LNCaP clone FGC (cell line): ENCODE measurements around the gene EHBP1.
"Not testable (repeated sequence)": the region's sequence is repeated elsewhere in the genome, so short reads cannot be mapped to it uniquely, and the experiment has no call there.

Experiments
- DNase-seq: peaks from one replicate; pipeline ENCODE4 v3.0.0-alpha.2; 2011; ENCODE audit warnings: low read depth
- H3K4me3 ChIP-seq: 2 replicates; pipeline ENCODE4 v1.5.1; 2011; ENCODE audit warnings: mild to moderate bottlenecking, low read depth, low read length, control low read depth
- CTCF ChIP-seq: IDR thresholded peaks from 2 replicates; pipeline ENCODE4 v1.5.1; 2012; ENCODE audit warnings: mild to moderate bottlenecking; ENCODE audit not compliant: control insufficient read depth, insufficient read depth; ENCODE audit errors: extremely low read depth

EHBP1 gene

DNA sequence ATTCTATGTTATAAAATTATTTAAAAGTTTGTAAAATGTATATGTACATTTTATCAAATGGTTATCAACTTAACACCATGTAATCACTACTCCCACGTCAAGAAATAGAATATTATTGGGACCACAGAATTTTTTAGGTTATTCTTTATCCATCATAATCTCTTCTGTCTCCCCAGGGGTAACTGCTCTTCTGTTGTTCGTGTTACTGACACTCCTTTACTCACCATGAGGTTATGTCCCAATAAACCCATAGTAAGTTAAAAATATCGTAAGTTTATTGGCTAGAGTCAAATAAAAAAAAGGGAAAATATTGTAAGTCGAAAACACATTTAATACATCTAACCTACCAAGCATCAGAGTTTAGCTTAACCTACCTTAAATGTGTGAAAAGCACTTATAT is 359.1 kb downstream of the EHBP1 start:
- H3K4me3 ChIP-seq: no peak overlapping the region
- no peak for DNase-seq
- TF ChIP-seq CTCF: no peak

- no peak overlapping the region for H3K4me3 ChIP-seq
- no peak for TF ChIP-seq CTCF
Measured at GRCh38 chr2:63066265-63066664, 360.8 kb downstream of the EHBP1 start.

DNA sequence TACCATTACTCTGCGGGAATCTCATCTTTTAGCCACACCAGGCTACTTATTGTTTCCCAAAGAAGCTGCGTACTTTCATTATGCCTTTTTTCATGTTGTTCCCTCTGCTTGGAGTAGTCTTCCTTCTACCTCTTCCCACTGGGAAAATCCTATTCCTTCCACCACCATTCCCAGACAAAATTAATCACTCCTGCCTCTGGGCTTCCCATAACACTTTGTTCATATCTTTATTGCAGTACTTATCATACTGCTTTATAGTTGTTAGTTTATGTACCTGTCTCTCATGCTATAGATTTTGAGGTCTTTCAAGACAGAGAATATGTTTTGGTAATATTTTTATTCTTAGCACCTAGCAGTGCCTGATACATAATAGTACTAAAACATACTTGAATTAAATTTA is 361.3 kb downstream of the EHBP1 start:
- TF ChIP-seq CTCF: no peak
- H3K4me3 ChIP-seq: no peak overlapping the region
- no peak for DNase-seq

More at GRCh38 chr2:63066265-63066664, 360.8 kb downstream of the EHBP1 start:
- no peak for DNase-seq

- no peak for DNase-seq
Measured at GRCh38 chr2:63071664-63072063, 366.2 kb downstream of the EHBP1 start.

DNA sequence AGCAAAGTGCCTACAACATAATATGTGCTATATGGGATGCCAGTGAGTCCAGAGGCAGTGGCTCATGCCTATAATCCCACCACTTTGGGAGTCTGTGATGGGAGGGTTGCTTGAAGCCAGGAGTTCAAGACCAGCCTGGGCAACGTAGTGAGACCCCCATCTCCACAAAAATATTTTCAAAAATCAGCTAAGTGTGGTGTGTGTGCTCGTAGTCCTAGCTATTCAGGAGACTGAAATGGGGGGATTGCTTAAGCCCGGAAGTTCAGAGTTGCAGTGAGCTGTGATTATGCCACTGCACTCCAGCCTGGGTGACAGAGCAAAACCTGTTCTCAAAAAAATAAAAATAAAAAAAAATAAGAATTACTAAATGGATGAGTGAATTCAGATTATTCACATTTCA is 368.5 kb downstream of the EHBP1 start:
- no peak overlapping the region for H3K4me3 ChIP-seq
- no peak for TF ChIP-seq CTCF
- DNase-seq: no peak

More at GRCh38 chr2:63071664-63072063, 366.2 kb downstream of the EHBP1 start:
- TF ChIP-seq CTCF: no peak
- H3K4me3 ChIP-seq: no peak overlapping the region

GRCh38 chr2:63074399-63074798 is 368.9 kb downstream of the EHBP1 start:
- H3K4me3 ChIP-seq, DNase-seq: not testable (repeated sequence)

GRCh38 chr2:63078852-63079606 is 373.5 kb downstream of the EHBP1 start:
- DNase-seq: no peak
- H3K4me3 ChIP-seq: no peak overlapping the region
- TF ChIP-seq CTCF: peak; percentile 43
